H9 (cell line): Measurements from ENCODE around the gene VAV1. TPM values are rescaled to one million over a fixed set of nuclear protein-coding genes. Genes with fewer than 3 reads are reported as not detected.

ENCODE experiments used
- DNase-seq: peaks from one replicate; pipeline ENCODE4 v3.0.0-alpha.2; 2017
- H2AFZ ChIP-seq: one replicate; pipeline ENCODE4 v1.6.1; 2013; ENCODE audit warnings: mild to moderate bottlenecking, low read length, control low read depth, moderate library complexity
- H2AK5ac ChIP-seq: 2 replicates; pipeline ENCODE4 v1.6.1; 2013; ENCODE audit warnings: low read length, control low read depth, mixed read lengths; ENCODE audit not compliant: insufficient read length
- H2BK120ac ChIP-seq: one replicate; pipeline ENCODE4 v1.6.1; 2013; ENCODE audit warnings: low read depth, mild to moderate bottlenecking, low read length, control low read depth, inconsistent platforms; ENCODE audit not compliant: poor library complexity, severe bottlenecking
- H2BK12ac ChIP-seq: 2 replicates; pipeline ENCODE4 v1.6.1; 2013; ENCODE audit warnings: low read length, control low read depth, mixed read lengths, low read depth; ENCODE audit not compliant: insufficient read length
- H2BK15ac ChIP-seq: 2 replicates; pipeline ENCODE4 v1.6.1; 2013; ENCODE audit warnings: low read depth, low read length, control low read depth
- H2BK20ac ChIP-seq: one replicate; pipeline ENCODE4 v1.6.1; 2013; ENCODE audit warnings: low read depth, mild to moderate bottlenecking, low read length, control low read depth, inconsistent platforms; ENCODE audit not compliant: poor library complexity, severe bottlenecking
- H2BK5ac ChIP-seq: 2 replicates; pipeline ENCODE4 v1.6.1; 2013; ENCODE audit warnings: low read length, control low read depth, mixed read lengths; ENCODE audit not compliant: insufficient read length
- H3K14ac ChIP-seq: 2 replicates; pipeline ENCODE4 v1.6.1; 2013; ENCODE audit warnings: low read length, control low read depth; ENCODE audit not compliant: insufficient read depth
- H3K18ac ChIP-seq: 2 replicates; pipeline ENCODE4 v1.6.1; 2013; ENCODE audit warnings: low read depth, mild to moderate bottlenecking, mixed read lengths, low read length, control low read depth; ENCODE audit not compliant: insufficient read length
- H3K23ac ChIP-seq: 2 replicates; pipeline ENCODE4 v1.6.1; 2013; ENCODE audit warnings: low read length, control low read depth, mixed read lengths, low read depth; ENCODE audit not compliant: insufficient read length
- H3K23me2 ChIP-seq: 2 replicates; pipeline ENCODE4 v1.6.1; 2013; ENCODE audit warnings: low read depth, mild to moderate bottlenecking, mixed read lengths, low read length, control low read depth; ENCODE audit not compliant: insufficient read length, poor library complexity, severe bottlenecking
- H3K27ac ChIP-seq: 2 replicates; pipeline ENCODE4 v1.5.1; 2013; ENCODE audit warnings: low read length, control low read depth, mixed read lengths, low read depth; ENCODE audit not compliant: insufficient read length
- H3K27me3 ChIP-seq: 2 replicates; pipeline ENCODE4 v1.6.1; 2013; ENCODE audit warnings: low read length, control low read depth, inconsistent platforms; ENCODE audit not compliant: insufficient read depth
- H3K4ac ChIP-seq: 2 replicates; pipeline ENCODE4 v1.6.1; 2013; ENCODE audit warnings: low read depth, mild to moderate bottlenecking, control low read depth, inconsistent platforms, low read length, moderate library complexity
- H3K4me1 ChIP-seq: 2 replicates; pipeline ENCODE4 v1.6.1; 2013; ENCODE audit warnings: low read length, control low read depth, inconsistent platforms; ENCODE audit not compliant: insufficient read depth
- H3K4me2 ChIP-seq: 2 replicates; pipeline ENCODE4 v1.6.1; 2013; ENCODE audit warnings: low read length, control low read depth, mixed read lengths; ENCODE audit not compliant: insufficient read length, insufficient read depth
- H3K56ac ChIP-seq: 2 replicates; pipeline ENCODE4 v1.6.1; 2013; ENCODE audit warnings: low read depth, mild to moderate bottlenecking, mixed read lengths, low read length, control low read depth; ENCODE audit not compliant: insufficient read length
- H3K79me1 ChIP-seq: 2 replicates; pipeline ENCODE4 v1.6.1; 2013; ENCODE audit warnings: low read depth, mild to moderate bottlenecking, moderate library complexity, low read length, control low read depth, inconsistent platforms; ENCODE audit not compliant: insufficient read depth, poor library complexity, severe bottlenecking
- H3K79me2 ChIP-seq: 2 replicates; pipeline ENCODE4 v1.6.1; 2013; ENCODE audit warnings: low read length, control low read depth, inconsistent platforms; ENCODE audit not compliant: insufficient read depth
- H3K9ac ChIP-seq: 2 replicates; pipeline ENCODE4 v1.6.1; 2013; ENCODE audit warnings: low read length, control low read depth, mixed read lengths; ENCODE audit not compliant: insufficient read length; ENCODE audit errors: extremely low read depth
- H3K9me3 ChIP-seq: one replicate; pipeline ENCODE4 v1.6.1; 2013; ENCODE audit warnings: low read depth, low read length, inconsistent platforms; ENCODE audit not compliant: control insufficient read depth
- H3T11ph ChIP-seq: one replicate; pipeline ENCODE4 v1.6.1; 2013; ENCODE audit warnings: mild to moderate bottlenecking, low read length, control low read depth, inconsistent platforms
- H4K20me1 ChIP-seq: one replicate; pipeline ENCODE4 v1.6.1; 2013; ENCODE audit not compliant: control insufficient read depth, insufficient read length, insufficient read depth
- H4K5ac ChIP-seq: 2 replicates; pipeline ENCODE4 v1.6.1; 2013; ENCODE audit warnings: low read depth, mild to moderate bottlenecking, mixed read lengths, low read length, control low read depth; ENCODE audit not compliant: insufficient read length
- H4K8ac ChIP-seq: replicated peaks from 2 replicates; pipeline ENCODE4 v1.6.1; 2013; ENCODE audit warnings: low read length, control low read depth, mixed read lengths, low read depth; ENCODE audit not compliant: insufficient read length
- H4K91ac ChIP-seq: 2 replicates; pipeline ENCODE4 v1.6.1; 2013; ENCODE audit warnings: low read depth, mild to moderate bottlenecking, moderate library complexity, mixed read lengths, low read length, control low read depth; ENCODE audit not compliant: insufficient read length
- H3K27ac Mint-ChIP-seq, 3 experiments: 2 replicates in 2 of 3; 3 replicates in 1 of 3; pipeline ENCODE4 v1.8.0; 2020 to 2021; ENCODE audit warnings: mixed read lengths in 3 of 3, mild to moderate bottlenecking in 1 of 3, moderate library complexity in 1 of 3
- H3K27me3 Mint-ChIP-seq: 2 replicates; pipeline ENCODE4 v1.8.0; 2021; ENCODE audit warnings: low read depth, mild to moderate bottlenecking, moderate library complexity, mixed read lengths
- H3K36me3 Mint-ChIP-seq, 3 experiments: 2 replicates in 2 of 3; 3 replicates in 1 of 3; pipeline ENCODE4 v1.8.0; 2020 to 2021; ENCODE audit warnings: low read depth in 3 of 3, mixed read lengths in 3 of 3; ENCODE audit not compliant: insufficient read depth in 1 of 3
- H3K4me1 Mint-ChIP-seq, 2 experiments: 2 replicates each; pipeline ENCODE4 v1.8.0; 2020; ENCODE audit warnings: mixed read lengths in 2 of 2
- H3K4me3 Mint-ChIP-seq, 2 experiments: 2 replicates in 1 of 2; 3 replicates in 1 of 2; pipeline ENCODE4 v1.8.0; 2020 to 2021; ENCODE audit warnings: mild to moderate bottlenecking in 2 of 2, mixed read lengths in 2 of 2, moderate library complexity in 1 of 2
- H3K9me3 Mint-ChIP-seq, 2 experiments: 2 replicates in 1 of 2; 3 replicates in 1 of 2; pipeline ENCODE4 v1.8.0; 2020; ENCODE audit warnings: mild to moderate bottlenecking in 2 of 2, mixed read lengths in 2 of 2, moderate library complexity in 1 of 2
- CTCF ChIP-seq: fragments of 200-600 bp; sonication (generic); conservative IDR thresholded peaks from 3 replicates; pipeline ENCODE4 v1.8.0; 2021; ENCODE audit warnings: antibody characterized with exemption, mild to moderate bottlenecking
- WGBS: extraction: QIAGEN DNeasy Blood & Tissue Kit; methylation state at CpG from one replicate; pipeline ENCODE4 v1.1.7; 2013; ENCODE audit warnings: missing lambda C conversion rate, low lambda C conversion rate, mixed read lengths; ENCODE audit not compliant: insufficient read length; ENCODE audit errors: extremely low coverage; 5-methylcytosine and 5-hydroxymethylcytosine counted together
- long read RNA-seq: library from polyadenylated mRNA; unstranded; transcript quantifications from one replicate; pipeline ENCODE4 v2.0.0, GENCODE V29; 2020
- total RNA-seq: library from RNA; stranded (reverse); gene quantifications from 2 replicates; pipeline ENCODE4 v1.2.1, GENCODE V29; 2021

VAV1 gene
- 0.61 and 0.90 TPM in 2 replicates for total RNA-seq
- long read RNA-seq, partial matches to known transcripts: 3 of 3 reads
- long read RNA-seq, other reads (novel, unspliced or antisense): 0 of 3 reads

GRCh38 chr19:6772028-6772865 lies at the start of gene VAV1:
TSS of gene VAV1 (plus strand) at chr19:6772708. CDS start at chr19:6772808, 100 bp downstream.
- Histone ChIP-seq H2BK12ac (no peak within 1 kb of the TSS), H2BK15ac (no peak within 1 kb of the TSS), H3T11ph (no peak within 1 kb of the TSS), H2BK5ac (no peak within 1 kb of the TSS), H3K27me3 (no peaks in the 10 kb centered on the region), H2AFZ (no peak within 1 kb of the TSS), H4K91ac (no peak within 1 kb of the TSS), H3K79me1 (no peaks in the 10 kb centered on the region), H3K9me3 (no peaks in the 10 kb centered on the region), H4K20me1 (no peaks in the 10 kb centered on the region), H2BK20ac (no peak within 1 kb of the TSS), H2AK5ac (no peak within 1 kb of the TSS), H3K27ac (no peak within 1 kb of the TSS), H2BK120ac (no peak within 1 kb of the TSS), H3K79me2 (no peaks in the 10 kb centered on the region), H4K5ac (no peak within 1 kb of the TSS), H3K4me1 (no peaks in the 10 kb centered on the region), H3K14ac (no peak within 1 kb of the TSS), H3K23me2 (peaks cover 3% of the 10 kb centered on the region), H3K9ac (no peak within 1 kb of the TSS), H4K8ac (no peak within 1 kb of the TSS), H3K23ac (no peak within 1 kb of the TSS), H3K56ac (no peak within 1 kb of the TSS), H3K4me2 (no peak within 1 kb of the TSS), H3K18ac (no peak within 1 kb of the TSS), H3K4ac (no peak within 1 kb of the TSS)
- H3K4me1 Mint-ChIP-seq: peaks cover 10% of the 10 kb centered on the region in 2 experiments; a peak in 3 of 4 replicates
- TF ChIP-seq CTCF: peak; percentile 44; the same call in 2 of the 3 replicates
- peak; percentile 46 for DNase-seq
- peaks cover 3 to 22% of the 10 kb centered on the region in 2 experiments; a peak in 4 of 5 replicates for H3K9me3 Mint-ChIP-seq
- H3K4me3 Mint-ChIP-seq: peak within 1 kb of the TSS in 1 of 2 experiments; percentile 42; a peak in 1 of 5 replicates
- H3K27ac Mint-ChIP-seq: peak within 1 kb of the TSS in 1 of 3 experiments; percentile 53; a peak in 2 of 7 replicates
- H3K36me3 Mint-ChIP-seq: no peaks in the 10 kb centered on the region
- peaks cover 1% of the 10 kb centered on the region; the same call in 1 of the 2 replicates for H3K27me3 Mint-ChIP-seq
- no CpG with 5 or more reads among the region's 25 CpGs for WGBS
